Measurements from ENCODE around the gene TMEM218. TPM values are rescaled to one million over a fixed set of nuclear protein-coding genes. Genes with fewer than 3 reads are reported as not detected.

The TMEM218 gene
- total RNA-seq, 2 donors from 2014 or later = 17.9 to 18.2 TPM

- H3K4me1 ChIP-seq (ENCODE audit: control insufficient read depth, insufficient read depth, low read length) = peaks cover 5% of the 10 kb centered on the region
- no peak overlapping the region for H3K4me3 ChIP-seq (ENCODE audit: low read length)
- no peak overlapping the region for H3K9ac ChIP-seq (ENCODE audit: extremely low read depth, low read length, poor library complexity, severe bottlenecking)
- DNase-seq = no peak
- TF ChIP-seq, protein P1, sequence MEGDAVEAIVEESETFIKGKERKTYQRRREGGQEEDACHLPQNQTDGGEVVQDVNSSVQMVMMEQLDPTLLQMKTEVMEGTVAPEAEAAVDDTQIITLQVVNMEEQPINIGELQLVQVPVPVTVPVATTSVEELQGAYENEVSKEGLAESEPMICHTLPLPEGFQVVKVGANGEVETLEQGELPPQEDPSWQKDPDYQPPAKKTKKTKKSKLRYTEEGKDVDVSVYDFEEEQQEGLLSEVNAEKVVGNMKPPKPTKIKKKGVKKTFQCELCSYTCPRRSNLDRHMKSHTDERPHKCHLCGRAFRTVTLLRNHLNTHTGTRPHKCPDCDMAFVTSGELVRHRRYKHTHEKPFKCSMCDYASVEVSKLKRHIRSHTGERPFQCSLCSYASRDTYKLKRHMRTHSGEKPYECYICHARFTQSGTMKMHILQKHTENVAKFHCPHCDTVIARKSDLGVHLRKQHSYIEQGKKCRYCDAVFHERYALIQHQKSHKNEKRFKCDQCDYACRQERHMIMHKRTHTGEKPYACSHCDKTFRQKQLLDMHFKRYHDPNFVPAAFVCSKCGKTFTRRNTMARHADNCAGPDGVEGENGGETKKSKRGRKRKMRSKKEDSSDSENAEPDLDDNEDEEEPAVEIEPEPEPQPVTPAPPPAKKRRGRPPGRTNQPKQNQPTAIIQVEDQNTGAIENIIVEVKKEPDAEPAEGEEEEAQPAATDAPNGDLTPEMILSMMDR (conservative IDR thresholded peaks at IDR 0.05) = no peak
- peaks cover 23% of the 10 kb centered on the region for H3K4me1 Mint-ChIP-seq
- H3K4me3 Mint-ChIP-seq = no peak overlapping the region
- H3K27ac Mint-ChIP-seq = no peak overlapping the region
- no peaks in the 10 kb centered on the region for H3K36me3 Mint-ChIP-seq (ENCODE audit: low read depth)
- H3K27me3 ChIP-seq (ENCODE audit: control insufficient read depth, insufficient read depth, low read length, poor library complexity, severe bottlenecking) = peaks cover 5% of the 10 kb centered on the region
- no peaks in the 10 kb centered on the region for H3K9me3 Mint-ChIP-seq
- H3K36me3 ChIP-seq (ENCODE audit: control insufficient read depth, insufficient read depth, low read length) = no peaks in the 10 kb centered on the region
- no peaks in the 10 kb centered on the region for H3K9me3 ChIP-seq (ENCODE audit: control insufficient read depth, low read length)
- H3K27ac ChIP-seq (ENCODE audit: low read depth, low read length) = no peak overlapping the region
- H3K27me3 Mint-ChIP-seq (ENCODE audit: insufficient read depth) = peaks cover 46% of the 10 kb centered on the region
Observed at GRCh38 chr11:125136001-125136400, 24.6 kb upstream of the TMEM218 start.

DNA sequence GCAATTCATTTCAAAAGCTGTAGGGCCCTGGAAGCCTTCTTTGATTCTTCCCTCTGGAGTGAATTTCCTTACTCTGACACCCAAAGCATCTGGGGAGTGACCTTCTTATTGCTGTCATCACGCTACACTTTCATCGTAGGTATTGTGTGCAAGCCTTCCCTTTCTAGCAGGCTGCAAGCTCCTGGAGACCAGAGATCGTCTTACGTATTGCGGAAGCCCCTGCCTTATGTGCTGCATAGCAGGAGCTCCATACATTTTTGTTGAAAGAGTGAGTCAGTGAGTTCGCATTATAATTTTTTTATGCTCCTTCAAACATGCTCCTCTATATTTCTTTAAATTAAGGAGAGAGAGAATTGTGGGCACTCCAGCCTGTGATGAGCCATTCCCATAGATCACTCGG, 21.2 kb upstream of the TMEM218 start:
- no peaks in the 10 kb centered on the region for H3K36me3 ChIP-seq (ENCODE audit: control insufficient read depth, insufficient read depth, low read length)
- TF ChIP-seq, protein P1 (conservative IDR thresholded peaks at IDR 0.05) = no peak
- Mint-ChIP-seq H3K27me3 (ENCODE audit: insufficient read depth) (peaks cover 46% of the 10 kb centered on the region), H3K4me3 (no peak overlapping the region), H3K36me3 (ENCODE audit: low read depth) (no peaks in the 10 kb centered on the region), H3K9me3 (no peaks in the 10 kb centered on the region), H3K27ac (no peak overlapping the region), H3K4me1 (peaks cover 2% of the 10 kb centered on the region)
- WGBS, 2 experiments (ENCODE audit: insufficient coverage in 1 of 2, insufficient read length in 1 of 2) = 87 to 93% methylated on average over 3 to 7 of the region's 7 CpGs
- no peaks in the 10 kb centered on the region for H3K4me1 ChIP-seq (ENCODE audit: control insufficient read depth, insufficient read depth, low read length)
- H3K9me3 ChIP-seq (ENCODE audit: control insufficient read depth, low read length) = no peaks in the 10 kb centered on the region
- peaks cover 25% of the 10 kb centered on the region for H3K27me3 ChIP-seq (ENCODE audit: control insufficient read depth, insufficient read depth, low read length, poor library complexity, severe bottlenecking)
- H3K27ac ChIP-seq (ENCODE audit: low read depth, low read length) = no peak overlapping the region
- DNase-seq = no peak
- no peak overlapping the region for H3K4me3 ChIP-seq (ENCODE audit: low read length)
- H3K9ac ChIP-seq (ENCODE audit: extremely low read depth, low read length, poor library complexity, severe bottlenecking) = no peak overlapping the region

GRCh38 chr11:125132071-125132470, 20.6 kb upstream of the TMEM218 start:
- H3K36me3 ChIP-seq (ENCODE audit: control insufficient read depth, insufficient read depth, low read length) = no peaks in the 10 kb centered on the region
- H3K4me1 Mint-ChIP-seq = no peaks in the 10 kb centered on the region
- no peaks in the 10 kb centered on the region for H3K9me3 Mint-ChIP-seq
- no peak overlapping the region for H3K27ac ChIP-seq (ENCODE audit: low read depth, low read length)
- no peaks in the 10 kb centered on the region for H3K36me3 Mint-ChIP-seq (ENCODE audit: low read depth)
- no peak overlapping the region for H3K4me3 ChIP-seq (ENCODE audit: low read length)
- H3K4me3 Mint-ChIP-seq = no peak overlapping the region
- H3K27me3 ChIP-seq (ENCODE audit: control insufficient read depth, insufficient read depth, low read length, poor library complexity, severe bottlenecking) = peaks cover 30% of the 10 kb centered on the region
- H3K27me3 Mint-ChIP-seq (ENCODE audit: insufficient read depth) = peaks cover 51% of the 10 kb centered on the region
- H3K9me3 ChIP-seq (ENCODE audit: control insufficient read depth, low read length) = no peaks in the 10 kb centered on the region
- H3K4me1 ChIP-seq (ENCODE audit: control insufficient read depth, insufficient read depth, low read length) = no peaks in the 10 kb centered on the region
- WGBS, 2 experiments (ENCODE audit: insufficient coverage in 1 of 2, insufficient read length in 1 of 2) = 87 to 93% methylated on average over 1 of the region's 1 CpG
- no peak overlapping the region for H3K27ac Mint-ChIP-seq
- H3K9ac ChIP-seq (ENCODE audit: extremely low read depth, low read length, poor library complexity, severe bottlenecking) = no peak overlapping the region
- TF ChIP-seq, protein P1 (conservative IDR thresholded peaks at IDR 0.05) = no peak
- DNase-seq = no peak

Data from endodermal cell (in vitro differentiated cells).